ENCODE measurements around the gene NINJ2.

- TF ChIP-seq CTCF (IDR thresholded peaks at IDR 0.05) (no peak), EP300 (IDR thresholded peaks at IDR 0.05) (no peak)
Observed at GRCh38 chr12:527729-528128, 135.5 kb downstream of the NINJ2 start.

Data from ovary (tissue), 3 donors.